Upper lobe of left lung (tissue), 6 donors: ENCODE data around the gene ISLR. TPM values are rescaled to one million over a fixed set of nuclear protein-coding genes. Genes with fewer than 3 reads are reported as not detected.

Experiments used
- ATAC-seq, 2 donors: fragments of 200-7000 bp; cut with Tn5 transposase; one replicate each; pipeline ENCODE4 v1.9.1; 2022; ENCODE audit warnings: mild to moderate bottlenecking in 2 of 2, moderate library complexity in 2 of 2; ENCODE audit not compliant: low FRiP score in 2 of 2
- DNase-seq, 2 donors: peaks; one replicate each; pipeline ENCODE4 v3.0.0-alpha.2; 2019 to 2020
- H3K27ac ChIP-seq, 4 donors: fragments of 200-600 bp; sonication (generic); one replicate each; pipeline ENCODE4 v1.5.1; 2016 to 2019
- H3K27me3 ChIP-seq, 4 donors: fragments of 200-600 bp; sonication (generic); one replicate each; pipeline ENCODE4 v1.5.1; 2017 to 2019
- H3K36me3 ChIP-seq, 4 donors: fragments of 200-600 bp; sonication (generic); one replicate each; pipeline ENCODE4 v1.5.1; 2016 to 2019
- H3K4me1 ChIP-seq, 4 donors: fragments of 200-600 bp; sonication (generic); one replicate each; pipeline ENCODE4 v1.5.1; 2018 to 2019
- H3K4me3 ChIP-seq, 4 donors: fragments of 200-600 bp; sonication (generic); one replicate each; pipeline ENCODE4 v1.5.1; 2017 to 2019; ENCODE audit warnings: mild to moderate bottlenecking in 2 of 4, moderate library complexity in 1 of 4
- H3K9me3 ChIP-seq, 4 donors: fragments of 200-600 bp; sonication (generic); one replicate each; pipeline ENCODE4 v1.5.1; 2018 to 2019
- EP300 ChIP-seq, 4 donors: sonication (generic); formaldehyde crosslinking; IDR thresholded peaks; one replicate each; pipeline ENCODE4 v1.5.1; 2017; ENCODE audit warnings: antibody characterized with exemption in 4 of 4, control low read depth in 2 of 4
- POLR2A ChIP-seq, 4 donors: fragments of 450-650 bp; IDR thresholded peaks; one replicate each; pipeline ENCODE4 v1.5.1; 2016 to 2017; ENCODE audit warnings: antibody characterized with exemption in 4 of 4, mild to moderate bottlenecking in 2 of 4
- POLR2AphosphoS5 ChIP-seq, 2 donors: sonication (generic); formaldehyde crosslinking; IDR thresholded peaks; one replicate each; pipeline ENCODE4 v1.5.1; 2017; ENCODE audit warnings: antibody characterized with exemption in 2 of 2
- WGBS, 2 donors: methylation state at CpG; one replicate each; pipeline ENCODE4 v1.1.5; 2017 to 2018; 5-methylcytosine and 5-hydroxymethylcytosine counted together
- total RNA-seq, 6 donors: library from RNA; depleted of rRNA in 4 of 6; stranded (reverse); fragments of >200 nt in 4 of 6; gene quantifications; one replicate each; pipeline versions ENCODE4 v1.1.0 to v1.2.1, GENCODE V29; 2016 to 2021
- TF ChIP-seq, protein P1 (sequence below), 6 experiments: fragments of 450-650 bp in 4 of 6; fragments of 200-600 bp in 2 of 6; sonication (generic) in 2 of 6; IDR thresholded peaks; one replicate each; pipeline ENCODE4 v1.5.1; 2016 to 2019; ENCODE audit warnings: antibody characterized with exemption in 6 of 6
- donor health status: DM: no; HTN: no; CAD: no; lungs with moderate emphysema.
- donor health status: DM: no; HTN: yes; CAD: no; lungs with severe emphysema.

The ISLR gene
- total RNA-seq, 6 donors from 2014 or later: 11.5 to 48.4 (median 21.3) TPM

DNA sequence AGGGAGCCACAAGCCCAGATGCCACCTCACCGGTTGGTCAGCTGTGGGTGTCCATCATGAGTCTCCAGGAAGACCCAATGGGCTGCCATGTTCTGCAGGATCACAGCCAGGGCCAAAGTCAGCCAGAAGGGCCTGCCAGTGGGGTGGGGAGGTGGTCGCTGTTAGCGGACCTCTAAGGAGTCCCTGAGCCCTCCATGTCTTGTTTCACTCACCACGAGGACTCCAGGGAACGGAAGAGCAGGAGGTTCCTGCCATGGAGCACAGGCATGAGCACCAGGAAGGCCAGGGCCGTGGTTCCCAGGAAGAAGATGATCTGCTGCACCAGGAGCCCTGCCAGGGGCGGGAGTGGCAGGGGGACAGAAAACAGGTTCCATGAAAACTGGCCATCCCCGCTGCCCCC lies 8.6 kb downstream of the ISLR start:
- Histone ChIP-seq H3K4me3 (no peak overlapping the region), H3K4me1 (peaks cover 17 to 29% (median 22%) of the 10 kb centered on the region in 4 donors), H3K27me3 (no peaks in the 10 kb centered on the region), H3K36me3 (no peaks in the 10 kb centered on the region), H3K27ac (no peak overlapping the region), H3K9me3 (no peaks in the 10 kb centered on the region)
- TF ChIP-seq POLR2A (IDR thresholded peaks at IDR 0.05): no peak
- TF ChIP-seq POLR2AphosphoS5 (IDR thresholded peaks at IDR 0.05): no peak
- TF ChIP-seq, protein P1, sequence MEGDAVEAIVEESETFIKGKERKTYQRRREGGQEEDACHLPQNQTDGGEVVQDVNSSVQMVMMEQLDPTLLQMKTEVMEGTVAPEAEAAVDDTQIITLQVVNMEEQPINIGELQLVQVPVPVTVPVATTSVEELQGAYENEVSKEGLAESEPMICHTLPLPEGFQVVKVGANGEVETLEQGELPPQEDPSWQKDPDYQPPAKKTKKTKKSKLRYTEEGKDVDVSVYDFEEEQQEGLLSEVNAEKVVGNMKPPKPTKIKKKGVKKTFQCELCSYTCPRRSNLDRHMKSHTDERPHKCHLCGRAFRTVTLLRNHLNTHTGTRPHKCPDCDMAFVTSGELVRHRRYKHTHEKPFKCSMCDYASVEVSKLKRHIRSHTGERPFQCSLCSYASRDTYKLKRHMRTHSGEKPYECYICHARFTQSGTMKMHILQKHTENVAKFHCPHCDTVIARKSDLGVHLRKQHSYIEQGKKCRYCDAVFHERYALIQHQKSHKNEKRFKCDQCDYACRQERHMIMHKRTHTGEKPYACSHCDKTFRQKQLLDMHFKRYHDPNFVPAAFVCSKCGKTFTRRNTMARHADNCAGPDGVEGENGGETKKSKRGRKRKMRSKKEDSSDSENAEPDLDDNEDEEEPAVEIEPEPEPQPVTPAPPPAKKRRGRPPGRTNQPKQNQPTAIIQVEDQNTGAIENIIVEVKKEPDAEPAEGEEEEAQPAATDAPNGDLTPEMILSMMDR (IDR thresholded peaks at IDR 0.05): no peak
- 92 to 100% methylated on average over 1 to 8 of the region's 8 CpGs for WGBS, 2 donors
- no peak for ATAC-seq
- no peak for DNase-seq

- H3K27me3 ChIP-seq: no peaks in the 10 kb centered on the region
- peaks cover 6 to 14% (median 10%) of the 10 kb centered on the region in 4 donors for H3K4me1 ChIP-seq
- no peak for ATAC-seq
- DNase-seq: peak in 1 of 2 donors; percentile 52
- H3K9me3 ChIP-seq: no peaks in the 10 kb centered on the region
- H3K4me3 ChIP-seq: no peak overlapping the region
- TF ChIP-seq EP300 (IDR thresholded peaks at IDR 0.05) (no peak), POLR2AphosphoS5 (IDR thresholded peaks at IDR 0.05) (no peak), POLR2A (IDR thresholded peaks at IDR 0.05) (no peak)
- TF ChIP-seq, protein P1 (IDR thresholded peaks at IDR 0.05): no peak
- no peak overlapping the region for H3K27ac ChIP-seq
- H3K36me3 ChIP-seq: no peaks in the 10 kb centered on the region
- 76 to 86% methylated on average over 11 to 12 of the region's 12 CpGs for WGBS, 2 donors
These were observed 11.1 kb downstream of the ISLR start for GRCh38 chr15:74184582-74185091.

DNA sequence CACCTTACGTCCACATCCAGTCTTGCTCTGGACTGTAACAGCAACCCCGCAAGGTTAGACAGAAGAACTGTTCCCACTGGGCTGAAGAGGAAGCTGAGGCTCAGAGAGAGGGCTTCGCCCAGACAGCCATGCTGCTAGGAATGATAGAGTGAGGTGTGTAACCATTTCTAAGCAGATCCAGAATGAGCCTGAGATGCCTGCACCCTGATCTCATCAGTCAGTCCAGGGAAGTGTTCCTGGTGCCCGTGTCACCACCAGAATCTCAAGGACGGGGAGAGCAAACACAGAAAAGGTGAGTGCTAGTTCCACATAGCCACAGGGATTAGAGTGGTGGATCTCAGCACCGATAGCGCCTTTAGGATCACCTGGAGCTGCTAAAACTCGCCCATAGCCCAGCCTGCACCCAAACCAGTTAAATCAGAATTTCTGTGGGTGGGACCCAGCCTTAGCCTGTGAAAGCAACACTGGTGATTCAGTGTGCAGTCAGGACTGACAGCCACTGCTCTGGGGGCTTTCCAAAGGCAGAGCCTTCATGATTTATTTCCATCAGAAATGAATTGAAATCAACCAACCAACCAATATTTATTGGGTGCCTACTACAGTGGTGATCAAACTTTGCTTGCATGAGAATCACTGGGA lies 12.3 kb downstream of the ISLR start:
- Histone ChIP-seq H3K4me1 (peaks cover 0 to 2% (median 1%) of the 10 kb centered on the region in 4 donors), H3K4me3 (no peak overlapping the region), H3K36me3 (no peaks in the 10 kb centered on the region), H3K27me3 (no peaks in the 10 kb centered on the region), H3K9me3 (no peaks in the 10 kb centered on the region), H3K27ac (no peak overlapping the region)
- WGBS, 2 donors: 67 to 87% methylated on average over 6 to 8 of the region's 8 CpGs
- TF ChIP-seq POLR2AphosphoS5 (IDR thresholded peaks at IDR 0.05) (no peak), POLR2A (IDR thresholded peaks at IDR 0.05) (no peak), EP300 (IDR thresholded peaks at IDR 0.05) (no peak)
- TF ChIP-seq, protein P1 (IDR thresholded peaks at IDR 0.05): no peak
- DNase-seq: no peak
- ATAC-seq: no peak

GRCh38 chr15:74188216-74188615 lies 14.7 kb downstream of the ISLR start:
- no peak for DNase-seq
- 89 to 93% methylated on average over 2 to 11 of the region's 11 CpGs for WGBS, 2 donors
- ATAC-seq: no peak

More at GRCh38 chr15:74188216-74188615, 14.7 kb downstream of the ISLR start:
- Histone ChIP-seq H3K27ac (no peak overlapping the region), H3K27me3 (no peaks in the 10 kb centered on the region), H3K4me1 (no peaks in the 10 kb centered on the region), H3K9me3 (no peaks in the 10 kb centered on the region), H3K36me3 (no peaks in the 10 kb centered on the region), H3K4me3 (no peak overlapping the region)
- TF ChIP-seq POLR2A (IDR thresholded peaks at IDR 0.05) (no peak), EP300 (IDR thresholded peaks at IDR 0.05) (no peak), POLR2AphosphoS5 (IDR thresholded peaks at IDR 0.05) (no peak)
- TF ChIP-seq, protein P1 (IDR thresholded peaks at IDR 0.05): no peak
